Endothelial cell of umbilical vein (primary cell): Measurements from ENCODE around the gene SERTAD4. TPM values are rescaled to one million over a fixed set of nuclear protein-coding genes. Genes with fewer than 3 reads are reported as not detected.

Source experiments
- BruUV-seq: library from RNA; stranded (reverse); fragments of 400-500 nt; replicated peaks from 2 replicates; lab custom pipeline; 2021; lab: Mats Ljungman, UMichigan
- CTCF ChIA-PET: fragments of 300-600, 350-600 bp; sonication (Branson Sonifier 250); formaldehyde crosslinking; loops from one replicate; lab custom pipeline; 2021; ENCODE audit warnings: antibody characterized with exemption, inconsistent platforms; lab: Charles Lee
- POLR2A ChIA-PET: fragments of 300-600, 350-600 bp; sonication (Branson Sonifier 250); formaldehyde crosslinking; loops from one replicate; lab custom pipeline; 2021; ENCODE audit warnings: antibody characterized with exemption, inconsistent platforms; lab: Charles Lee
- DNase-seq: peaks from one replicate; pipeline ENCODE4 v3.0.0-alpha.2; 2011; ENCODE audit warnings: low read depth, low spot score
- FAIRE-seq: peaks from 2 replicates; lab custom pipeline; 2011; peaks lifted over from hg19 to GRCh38; lab: Jason Lieb, UNC
- H2AFZ ChIP-seq: 2 replicates; pipeline ENCODE4 v1.6.0; 2012; ENCODE audit warnings: low read depth, low read length, control low read depth, inconsistent platforms
- H3K27ac ChIP-seq: 2 replicates; pipeline ENCODE4 v1.5.1; 2011; ENCODE audit warnings: low read depth, mild to moderate bottlenecking, control low read depth, low read length, moderate library complexity; ENCODE audit not compliant: insufficient read depth
- H3K27me3 ChIP-seq, 2 experiments: 2 replicates each; pipeline versions ENCODE4 v1.6.0 to v1.6.1; 2011; ENCODE audit warnings: low read length in 2 of 2, mixed read lengths in 1 of 2; ENCODE audit not compliant: control insufficient read depth in 2 of 2, insufficient read depth in 2 of 2
- H3K36me3 ChIP-seq, 2 experiments: 2 replicates in 1 of 2; 3 replicates in 1 of 2; pipeline ENCODE4 v1.5.1; 2011; ENCODE audit warnings: low read length in 2 of 2, mild to moderate bottlenecking in 1 of 2, moderate library complexity in 1 of 2; ENCODE audit not compliant: control insufficient read depth in 2 of 2, insufficient read depth in 2 of 2; ENCODE audit errors: extremely low read depth in 1 of 2
- H3K4me1 ChIP-seq: 3 replicates; pipeline ENCODE4 v1.5.1; 2011; ENCODE audit warnings: mild to moderate bottlenecking, low read length; ENCODE audit not compliant: control insufficient read depth, insufficient read depth; ENCODE audit errors: extremely low read depth
- H3K4me2 ChIP-seq: 2 replicates; pipeline ENCODE4 v1.6.1; 2011; ENCODE audit warnings: low read length, control low read depth, mixed read lengths; ENCODE audit not compliant: insufficient read depth
- H3K4me3 ChIP-seq, 3 experiments: fragments of 200-600 bp in 1 of 3; sonication (generic), shearing (Covaris generic) in 1 of 3; replicated peaks in 1 of 3; 2 replicates each; pipeline ENCODE4 v1.5.1; 2011 to 2016; ENCODE audit warnings: control low read depth in 3 of 3, low read length in 3 of 3, mild to moderate bottlenecking in 2 of 3, inconsistent platforms in 1 of 3, low read depth in 1 of 3, moderate library complexity in 1 of 3; ENCODE audit not compliant: insufficient read depth in 1 of 3
- H3K79me2 ChIP-seq: 2 replicates; pipeline ENCODE4 v1.6.0; 2012; ENCODE audit warnings: low read length, inconsistent platforms; ENCODE audit not compliant: control insufficient read depth, insufficient read depth
- H3K9ac ChIP-seq: replicated peaks from 2 replicates; pipeline ENCODE3; 2011; ENCODE audit warnings: low read length, control low read depth; ENCODE audit not compliant: insufficient read depth; ENCODE audit errors: extremely low read depth
- H3K9me1 ChIP-seq: replicated peaks from 3 replicates; pipeline ENCODE4 v1.6.0; 2011; ENCODE audit warnings: mild to moderate bottlenecking, low read length; ENCODE audit not compliant: control insufficient read depth, insufficient read depth; ENCODE audit errors: extremely low read depth
- H3K9me3 ChIP-seq: replicated peaks from 2 replicates; pipeline ENCODE4 v1.5.1; 2012; ENCODE audit warnings: low read length, inconsistent platforms; ENCODE audit not compliant: control insufficient read depth, insufficient read depth
- H4K20me1 ChIP-seq: replicated peaks from 2 replicates; pipeline ENCODE3; 2011; ENCODE audit warnings: mild to moderate bottlenecking, low read length; ENCODE audit not compliant: control insufficient read depth, insufficient read depth; ENCODE audit errors: extremely low read depth
- CTCF ChIP-seq, 2 donors: IDR thresholded peaks; 1 replicate in 1 of 2; 2 replicates in 1 of 2; pipeline ENCODE4 v1.5.1; 2011; ENCODE audit warnings: low read length in 2 of 2, mild to moderate bottlenecking in 2 of 2, moderate library complexity in 2 of 2, control low read depth in 1 of 2, inconsistent platforms in 1 of 2, low read depth in 1 of 2; ENCODE audit not compliant: insufficient read depth in 1 of 2; ENCODE audit errors: extremely low read depth in 1 of 2
- EZH2 ChIP-seq: IDR thresholded peaks from 2 replicates; pipeline ENCODE4 v1.6.1; 2012; ENCODE audit warnings: borderline replicate concordance, low read depth, mild to moderate bottlenecking, moderate library complexity, low read length, inconsistent platforms; ENCODE audit not compliant: severe bottlenecking
- FOS ChIP-seq: IDR thresholded peaks from 2 replicates; pipeline ENCODE4 v1.6.1; 2011; ENCODE audit warnings: mild to moderate bottlenecking, low read length, moderate library complexity, borderline replicate concordance; ENCODE audit not compliant: insufficient read depth
- GATA2 ChIP-seq: IDR thresholded peaks from 2 replicates; pipeline ENCODE4 v1.7.0; 2011; ENCODE audit warnings: low read depth, mild to moderate bottlenecking, moderate library complexity, mixed read lengths, low read length; ENCODE audit not compliant: insufficient read length, insufficient read depth
- JUN ChIP-seq: IDR thresholded peaks from 2 replicates; pipeline ENCODE4 v1.6.1; 2011; ENCODE audit warnings: borderline replicate concordance, low read depth; ENCODE audit not compliant: insufficient read length, insufficient read depth
- MAX ChIP-seq: IDR thresholded peaks from 2 replicates; pipeline ENCODE4 v1.6.1; 2011; ENCODE audit not compliant: insufficient read depth, insufficient read length
- MYC ChIP-seq: IDR thresholded peaks from one replicate; pipeline ENCODE4 v1.6.1; 2011; ENCODE audit warnings: mild to moderate bottlenecking, low read depth, low read length
- POLR2A ChIP-seq: IDR thresholded peaks from 2 replicates; pipeline ENCODE4 v1.6.1; 2012; ENCODE audit warnings: low read depth, mild to moderate bottlenecking, control low read depth, low read length
- dilution Hi-C: fragments of 300-500 bp; cut with MboI; formaldehyde crosslinking; loops from one replicate; pipeline ENCODE4 v1.15.0; 2019; ENCODE audit warnings: low sequenced_read_pairs; ENCODE audit not compliant: extremely low pct_ligation_motif_present
- intact Hi-C: fragments of 100-400 bp; cut with micrococcal nuclease; formaldehyde crosslinking; loops from one replicate; pipeline ENCODE4 v1.10.0; 2022
- polyA plus RNA-seq, 4 experiments: library from polyadenylated mRNA; depleted of rRNA in 3 of 4; stranded (reverse) in 3 of 4; unstranded in 1 of 4; fragments of >200 nt; gene quantifications; 2 replicates each; pipeline versions ENCODE4 v1.2.1 to v1.2.3, GENCODE V29; 2011 to 2012; ENCODE audit warnings: missing spikeins in 1 of 4
- total RNA-seq: library from RNA; stranded (reverse); gene quantifications from 2 replicates; pipeline ENCODE4 v1.2.3, GENCODE V29; 2021

Gene SERTAD4
- total and polyA plus RNA-seq, 2 donors (not counting 3 experiments of a cell fraction or from before 2014, with no cell fraction given): 4.0 to 11.3 TPM

GRCh38 chr1:210198840-210199239 lies 33.8 kb upstream of the SERTAD4 start:
- H3K9ac ChIP-seq: no peak overlapping the region
- no peaks in the 10 kb centered on the region for H3K79me2 ChIP-seq
- H3K27me3 ChIP-seq: no peaks in the 10 kb centered on the region
- no peak overlapping the region for H3K27ac ChIP-seq
- H3K9me1 ChIP-seq: no peaks in the 10 kb centered on the region
- BruUV-seq: no TSS peak
- FAIRE-seq (no peak), DNase-seq (no peak)
- intact Hi-C loops (no loop called here), dilution Hi-C loops (no loop called here)
- no peak for TF ChIP-seq JUN
- TF ChIP-seq GATA2: no peak
- no peak for TF ChIP-seq MAX
- TF ChIP-seq CTCF (IDR thresholded peaks at IDR 0.05; ENCODE audit: extremely low read depth in 1 of 2, insufficient read depth in 1 of 2, low read depth in 1 of 2, low read length in 2 of 2): no peak
- no peak for TF ChIP-seq EZH2
- TF ChIP-seq POLR2A: no peak
- no peak for TF ChIP-seq FOS
- TF ChIP-seq MYC: no peak
- no peaks in the 10 kb centered on the region for H4K20me1 ChIP-seq
- no peaks in the 10 kb centered on the region for H3K36me3 ChIP-seq
- no peaks in the 10 kb centered on the region for H3K4me1 ChIP-seq
- H3K9me3 ChIP-seq: no peaks in the 10 kb centered on the region
- H2AFZ ChIP-seq: no peak overlapping the region
- ChIA-PET POLR2A (interaction anchor here (0.6 kb wide), 1 partner anchor 359 kb away, joined by 3 read pairs; no protein-coding TSS in a partner anchor), CTCF (interaction anchor here (1.2 to 1.4 kb wide), 2 partner anchors 56 to 201 kb away, joined by 3 read pairs; no protein-coding TSS in a partner anchor)
- H3K4me3 ChIP-seq: no peak overlapping the region
- no peak overlapping the region for H3K4me2 ChIP-seq
